Right lobe of liver (tissue), 6 donors: ENCODE measurements around the gene TWIST1. TPM values are rescaled to one million over a fixed set of nuclear protein-coding genes. Genes with fewer than 3 reads are reported as not detected.

ENCODE experiments used
- ATAC-seq, 4 donors: fragments of 200-7000 bp; cut with Tn5 transposase; one replicate each; pipeline ENCODE4 v1.9.1; 2020; ENCODE audit warnings: mild to moderate bottlenecking in 4 of 4, moderate library complexity in 4 of 4
- DNase-seq, 3 donors: peaks; one replicate each; pipeline ENCODE4 v3.0.0-alpha.2; 2020
- H3K27ac ChIP-seq, 3 donors: fragments of 200-600 bp; one replicate each; pipeline ENCODE4 v1.8.0; 2022
- H3K27me3 ChIP-seq, 2 donors: fragments of 200-600 bp; one replicate each; pipeline ENCODE4 v1.8.0; 2022
- H3K36me3 ChIP-seq, 4 donors: fragments of 200-600 bp; sonication (generic) in 1 of 4; one replicate each; pipeline versions ENCODE4 v1.5.1 to v1.8.0; 2017 to 2022; ENCODE audit warnings: control low read depth in 1 of 4
- H3K4me1 ChIP-seq, 4 donors: fragments of 200-600 bp; sonication (generic) in 1 of 4; one replicate each; pipeline versions ENCODE4 v1.5.1 to v1.8.0; 2017 to 2022; ENCODE audit warnings: control low read depth in 1 of 4
- H3K4me3 ChIP-seq, 3 donors: fragments of 200-600 bp; one replicate each; pipeline ENCODE4 v1.8.0; 2022
- H3K9me3 ChIP-seq, 4 donors: fragments of 200-600 bp; sonication (generic) in 1 of 4; one replicate each; pipeline versions ENCODE4 v1.5.1 to v1.8.0; 2017 to 2022; ENCODE audit warnings: control low read depth in 1 of 4
- POLR2A ChIP-seq: fragments of 450-650 bp; IDR thresholded peaks from one replicate; pipeline ENCODE4 v1.6.1; 2017; ENCODE audit warnings: antibody characterized with exemption, mild to moderate bottlenecking
- WGBS: methylation state at CpG from one replicate; pipeline ENCODE4 v1.1.6; 2018; ENCODE audit warnings: low coverage, low lambda C conversion rate; ENCODE audit not compliant: insufficient coverage; ENCODE audit errors: missing lambda C conversion rate; 5-methylcytosine and 5-hydroxymethylcytosine counted together
- intact Hi-C, 2 donors: fragments of 100-400 bp; cut with DNase I; formaldehyde crosslinking; loops; one replicate each; pipeline versions ENCODE4 v1.11.2 to v1.14.1; 2022
- total RNA-seq, 6 experiments: library from RNA; depleted of rRNA in 2 of 6; stranded (reverse); fragments of >200 nt in 2 of 6; fragmentation: NEBNext Ultra II Directional in 3 of 6; extraction: Animal tissue kit (Norgen Biotek cat#: 25700) in 3 of 6; gene quantifications; one replicate each; pipeline versions ENCODE4 v1.1.0 to v1.2.4, GENCODE V29; 2016 to 2023
- TF ChIP-seq, protein P1 (sequence below), 4 donors: fragments of 200-600 bp in 3 of 4; fragments of 450-650 bp in 1 of 4; IDR thresholded peaks; one replicate each; pipeline versions ENCODE4 v1.5.1 to v1.8.0; 2016 to 2022; ENCODE audit warnings: antibody characterized with exemption in 4 of 4, mild to moderate bottlenecking in 2 of 4
- donor health status: DM: no; HTN: yes; CAD: no.
- donor health status: DM: no; HTN: no; CAD: no.
- donor health status: DM: no; HTN: no; CAD: no.
- donor health status: DM: no; HTN: yes; CAD: no.
- donor health status: DM: no; HTN: yes; CAD: no.

Gene TWIST1
- total RNA-seq, 6 experiments from 2014 or later: 0.42 TPM; not detected in 5

DNA sequence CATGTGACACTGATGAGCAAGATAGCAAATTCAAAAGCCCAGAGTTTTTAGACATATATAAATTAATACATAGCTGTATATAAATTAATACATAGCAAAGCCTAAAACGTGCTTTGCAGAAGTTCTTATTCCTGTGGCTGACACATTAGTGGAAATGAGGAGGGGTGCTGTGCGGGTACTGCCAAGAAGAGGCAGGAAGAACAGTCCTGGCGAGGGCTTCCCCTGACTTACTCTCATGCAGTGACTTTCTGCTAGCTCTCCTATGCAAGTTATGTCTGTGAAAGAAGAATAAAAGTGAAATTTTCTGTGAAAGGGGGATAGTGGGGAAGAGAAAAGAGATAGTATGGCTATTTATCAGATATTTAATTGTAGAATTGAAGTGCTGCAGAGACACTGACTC, 27.6 kb downstream of the TWIST1 start:
- H3K27me3 ChIP-seq: no peaks in the 10 kb centered on the region
- WGBS: 20% methylated on average over 3 of the region's 3 CpGs
- no peaks in the 10 kb centered on the region for H3K36me3 ChIP-seq
- intact Hi-C loops: no loop called here
- H3K27ac ChIP-seq: no peak overlapping the region
- ATAC-seq (no peak), DNase-seq (no peak)
- TF ChIP-seq POLR2A: no peak
- TF ChIP-seq, protein P1, sequence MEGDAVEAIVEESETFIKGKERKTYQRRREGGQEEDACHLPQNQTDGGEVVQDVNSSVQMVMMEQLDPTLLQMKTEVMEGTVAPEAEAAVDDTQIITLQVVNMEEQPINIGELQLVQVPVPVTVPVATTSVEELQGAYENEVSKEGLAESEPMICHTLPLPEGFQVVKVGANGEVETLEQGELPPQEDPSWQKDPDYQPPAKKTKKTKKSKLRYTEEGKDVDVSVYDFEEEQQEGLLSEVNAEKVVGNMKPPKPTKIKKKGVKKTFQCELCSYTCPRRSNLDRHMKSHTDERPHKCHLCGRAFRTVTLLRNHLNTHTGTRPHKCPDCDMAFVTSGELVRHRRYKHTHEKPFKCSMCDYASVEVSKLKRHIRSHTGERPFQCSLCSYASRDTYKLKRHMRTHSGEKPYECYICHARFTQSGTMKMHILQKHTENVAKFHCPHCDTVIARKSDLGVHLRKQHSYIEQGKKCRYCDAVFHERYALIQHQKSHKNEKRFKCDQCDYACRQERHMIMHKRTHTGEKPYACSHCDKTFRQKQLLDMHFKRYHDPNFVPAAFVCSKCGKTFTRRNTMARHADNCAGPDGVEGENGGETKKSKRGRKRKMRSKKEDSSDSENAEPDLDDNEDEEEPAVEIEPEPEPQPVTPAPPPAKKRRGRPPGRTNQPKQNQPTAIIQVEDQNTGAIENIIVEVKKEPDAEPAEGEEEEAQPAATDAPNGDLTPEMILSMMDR (IDR thresholded peaks at IDR 0.05): no peak
- no peaks in the 10 kb centered on the region for H3K9me3 ChIP-seq
- H3K4me3 ChIP-seq: no peak overlapping the region
- no peaks in the 10 kb centered on the region for H3K4me1 ChIP-seq

DNA sequence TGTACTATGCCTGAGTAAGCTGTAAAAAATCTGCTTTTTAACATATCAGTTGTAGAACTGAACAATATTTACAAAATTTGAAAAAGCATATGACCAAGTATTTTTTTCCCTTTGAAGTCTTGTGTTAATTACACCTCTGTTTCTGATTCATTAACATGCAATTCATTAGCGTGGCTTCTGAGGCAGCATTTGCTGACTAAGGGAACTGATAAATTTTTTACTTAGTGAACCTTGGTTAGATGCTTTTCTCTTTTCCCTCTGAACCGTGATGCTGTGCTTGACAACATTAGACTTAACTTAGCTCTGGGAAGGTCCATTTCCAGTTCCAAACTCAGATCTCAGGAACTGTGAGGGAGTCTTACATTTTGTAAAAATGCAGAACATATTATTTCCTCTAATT, 28.1 kb downstream of the TWIST1 start:
- intact Hi-C loops: no loop called here
- H3K9me3 ChIP-seq: no peaks in the 10 kb centered on the region
- DNase-seq (no peak), ATAC-seq (no peak)
- no peak overlapping the region for H3K27ac ChIP-seq
- no peaks in the 10 kb centered on the region for H3K4me1 ChIP-seq
- no peaks in the 10 kb centered on the region for H3K36me3 ChIP-seq
- H3K4me3 ChIP-seq: no peak overlapping the region
- no peak for TF ChIP-seq POLR2A
- TF ChIP-seq, protein P1 (IDR thresholded peaks at IDR 0.05): no peak
- H3K27me3 ChIP-seq: no peaks in the 10 kb centered on the region
- WGBS: 24% methylated on average over 2 of the region's 2 CpGs

DNA sequence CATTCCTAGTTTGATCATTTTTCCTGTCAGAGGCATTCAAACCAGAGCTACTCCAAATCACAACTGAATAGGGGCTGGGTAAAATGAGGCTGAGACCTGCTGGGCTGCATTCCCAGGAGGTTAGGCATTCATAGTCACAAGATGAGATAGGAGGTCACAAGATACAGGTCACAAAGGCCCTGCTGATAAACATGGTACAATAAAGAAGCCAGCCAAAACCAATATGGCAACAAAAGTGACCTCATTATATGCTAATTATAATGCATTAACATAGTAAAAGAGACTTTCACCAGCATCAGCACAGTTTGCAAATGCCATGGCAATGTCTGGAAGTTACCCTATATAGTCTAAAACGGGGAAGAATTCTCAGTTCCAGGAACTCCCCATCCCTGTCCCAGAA, 37.3 kb downstream of the TWIST1 start:
- TF ChIP-seq, protein P1 (IDR thresholded peaks at IDR 0.05): no peak
- no peak for TF ChIP-seq POLR2A
- H3K27ac ChIP-seq: no peak overlapping the region
- DNase-seq: no peak
- no peak overlapping the region for H3K4me3 ChIP-seq
- intact Hi-C loops: no loop called here
- no peaks in the 10 kb centered on the region for H3K9me3 ChIP-seq
- H3K36me3 ChIP-seq: no peaks in the 10 kb centered on the region
- WGBS: 27% methylated on average over 1 of the region's 1 CpG
- H3K4me1 ChIP-seq: no peaks in the 10 kb centered on the region
- H3K27me3 ChIP-seq: no peaks in the 10 kb centered on the region
- ATAC-seq: no peak

DNA sequence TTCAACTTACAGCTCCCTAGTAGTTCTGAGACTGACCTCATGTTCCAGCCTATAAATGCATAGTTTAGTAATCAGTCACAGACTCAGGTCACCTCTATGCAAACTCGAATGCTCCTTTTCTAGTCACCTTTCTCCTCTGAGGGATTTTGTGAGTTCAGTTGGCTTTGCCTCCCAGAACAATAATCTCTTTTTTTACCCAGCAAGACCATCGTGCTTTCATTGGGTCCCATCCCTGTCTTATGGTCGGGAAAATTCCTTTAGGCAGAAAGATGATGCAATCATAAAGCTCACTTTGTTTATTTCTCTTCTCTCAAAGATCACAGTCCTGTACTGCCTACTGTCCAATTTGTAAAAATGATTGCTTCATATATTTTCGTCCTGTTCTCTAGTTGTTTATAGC, 38.4 kb downstream of the TWIST1 start:
- Histone ChIP-seq H3K4me3 (no peak overlapping the region), H3K27ac (no peak overlapping the region), H3K9me3 (no peaks in the 10 kb centered on the region), H3K36me3 (no peaks in the 10 kb centered on the region), H3K4me1 (no peaks in the 10 kb centered on the region), H3K27me3 (no peaks in the 10 kb centered on the region)
- no peak for DNase-seq
- no peak for ATAC-seq
- intact Hi-C loops: no loop called here
- TF ChIP-seq POLR2A: no peak
- TF ChIP-seq, protein P1 (IDR thresholded peaks at IDR 0.05): no peak
- 40% methylated on average over 4 of the region's 4 CpGs for WGBS

DNA sequence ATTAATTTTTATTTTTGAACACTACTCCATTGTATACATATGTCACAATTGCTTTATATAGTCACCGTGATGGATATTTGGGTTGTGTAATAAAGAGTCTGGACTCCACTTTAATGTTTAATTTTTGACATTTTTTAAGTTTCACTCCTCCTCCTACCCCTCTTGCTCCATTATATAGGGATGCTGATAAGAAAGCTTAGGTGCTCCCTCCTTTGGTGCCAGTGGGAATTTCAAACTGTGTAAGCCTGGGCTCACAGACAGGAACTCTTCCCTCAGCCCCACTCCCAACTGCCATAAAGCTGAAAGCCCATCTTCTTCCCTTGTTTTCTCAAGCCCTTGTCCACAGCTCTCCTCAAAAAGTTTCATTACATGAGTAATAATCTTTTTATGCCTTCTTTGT, 47.6 kb downstream of the TWIST1 start:
- no peak for TF ChIP-seq POLR2A
- TF ChIP-seq, protein P1 (IDR thresholded peaks at IDR 0.05): no peak
- Histone ChIP-seq H3K4me3 (no peak overlapping the region), H3K4me1 (no peaks in the 10 kb centered on the region), H3K9me3 (no peaks in the 10 kb centered on the region), H3K36me3 (no peaks in the 10 kb centered on the region), H3K27me3 (no peaks in the 10 kb centered on the region), H3K27ac (no peak overlapping the region)
- intact Hi-C loops: no loop called here
- 75% methylated on average over 1 of the region's 1 CpG for WGBS
- DNase-seq (no peak), ATAC-seq (no peak)
